Right lobe of liver (tissue), 6 donors: ENCODE measurements around the gene BORCS6. TPM values are rescaled to one million over a fixed set of nuclear protein-coding genes. Genes with fewer than 3 reads are reported as not detected.

Source experiments
- ATAC-seq, 4 donors: fragments of 200-7000 bp; cut with Tn5 transposase; one replicate each; pipeline ENCODE4 v1.9.1; 2020; ENCODE audit warnings: mild to moderate bottlenecking in 4 of 4, moderate library complexity in 4 of 4
- DNase-seq, 3 donors: peaks; one replicate each; pipeline ENCODE4 v3.0.0-alpha.2; 2020
- H3K27ac ChIP-seq, 3 donors: fragments of 200-600 bp; one replicate each; pipeline ENCODE4 v1.8.0; 2022
- H3K27me3 ChIP-seq, 2 donors: fragments of 200-600 bp; one replicate each; pipeline ENCODE4 v1.8.0; 2022
- H3K36me3 ChIP-seq, 4 donors: fragments of 200-600 bp; sonication (generic) in 1 of 4; one replicate each; pipeline versions ENCODE4 v1.5.1 to v1.8.0; 2017 to 2022; ENCODE audit warnings: control low read depth in 1 of 4
- H3K4me1 ChIP-seq, 4 donors: fragments of 200-600 bp; sonication (generic) in 1 of 4; one replicate each; pipeline versions ENCODE4 v1.5.1 to v1.8.0; 2017 to 2022; ENCODE audit warnings: control low read depth in 1 of 4
- H3K4me3 ChIP-seq, 3 donors: fragments of 200-600 bp; one replicate each; pipeline ENCODE4 v1.8.0; 2022
- H3K9me3 ChIP-seq, 4 donors: fragments of 200-600 bp; sonication (generic) in 1 of 4; one replicate each; pipeline versions ENCODE4 v1.5.1 to v1.8.0; 2017 to 2022; ENCODE audit warnings: control low read depth in 1 of 4
- CTCF ChIP-seq, 4 donors: fragments of 200-600 bp in 3 of 4; fragments of 450-650 bp in 1 of 4; IDR thresholded peaks; one replicate each; pipeline versions ENCODE4 v1.5.1 to v1.8.0; 2016 to 2022; ENCODE audit warnings: antibody characterized with exemption in 4 of 4, mild to moderate bottlenecking in 2 of 4
- POLR2A ChIP-seq: fragments of 450-650 bp; IDR thresholded peaks from one replicate; pipeline ENCODE4 v1.6.1; 2017; ENCODE audit warnings: antibody characterized with exemption, mild to moderate bottlenecking
- WGBS: methylation state at CpG from one replicate; pipeline ENCODE4 v1.1.6; 2018; ENCODE audit warnings: low coverage, low lambda C conversion rate; ENCODE audit not compliant: insufficient coverage; ENCODE audit errors: missing lambda C conversion rate; 5-methylcytosine and 5-hydroxymethylcytosine counted together
- intact Hi-C, 2 donors: fragments of 100-400 bp; cut with DNase I; formaldehyde crosslinking; loops; one replicate each; pipeline versions ENCODE4 v1.11.2 to v1.14.1; 2022
- microRNA counts: library from miRNA; unstranded; fragments of <30 nt; microRNA quantifications from one replicate; lab custom pipeline; 2016
- microRNA-seq, 2 donors: library from miRNA; unstranded; fragments of <30 nt; microRNA quantifications; one replicate each; pipeline ENCODE4, GENCODE V29; 2019 to 2020
- total RNA-seq, 6 experiments: library from RNA; depleted of rRNA in 2 of 6; stranded (reverse); fragments of >200 nt in 2 of 6; fragmentation: NEBNext Ultra II Directional in 3 of 6; extraction: Animal tissue kit (Norgen Biotek cat#: 25700) in 3 of 6; gene quantifications; one replicate each; pipeline versions ENCODE4 v1.1.0 to v1.2.4, GENCODE V29; 2016 to 2023
- donor health status: DM: no; HTN: yes; CAD: no.
- donor health status: DM: no; HTN: no; CAD: no.
- donor health status: DM: no; HTN: no; CAD: no.
- donor health status: DM: no; HTN: yes; CAD: no.
- donor health status: DM: no; HTN: yes; CAD: no.

Gene BORCS6
- total RNA-seq, 6 experiments from 2014 or later, result 3.1 to 5.3 (median 4.2) TPM

DNA sequence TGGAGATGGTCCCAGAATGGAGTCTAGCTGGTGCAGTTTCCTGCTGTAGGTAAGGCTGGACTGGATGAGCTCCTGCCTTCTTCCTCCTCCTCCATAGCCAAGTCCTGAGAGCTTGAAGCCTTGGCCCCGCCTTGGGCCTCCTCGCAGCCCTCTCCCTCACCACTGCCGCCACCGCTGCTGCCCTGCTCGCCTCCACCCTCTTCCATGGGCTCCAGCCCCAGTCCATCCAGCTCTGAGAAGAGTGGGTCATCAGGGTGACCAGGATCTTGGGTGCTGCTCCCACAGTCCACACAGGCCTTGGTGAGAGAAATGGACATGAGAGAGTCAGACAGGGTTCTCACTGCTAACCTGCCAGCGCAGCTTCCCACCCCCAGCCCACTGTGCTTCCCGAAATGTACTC, 48.9 kb downstream of the BORCS6 start:
- TF ChIP-seq CTCF (IDR thresholded peaks at IDR 0.05) (no peak), POLR2A (no peak)
- H3K4me1 ChIP-seq, result peaks cover 0 to 9% (median 1%) of the 10 kb centered on the region in 4 donors
- no peak overlapping the region for H3K4me3 ChIP-seq
- intact Hi-C loops, result no loop called here
- H3K27me3 ChIP-seq, result no peaks in the 10 kb centered on the region
- no peak for ATAC-seq
- no peaks in the 10 kb centered on the region for H3K9me3 ChIP-seq
- no peak for DNase-seq
- WGBS, result 87% methylated on average over 5 of the region's 7 CpGs
- H3K27ac ChIP-seq, result no peak overlapping the region
- peaks cover 25 to 69% (median 63%) of the 10 kb centered on the region in 4 donors for H3K36me3 ChIP-seq

- Histone ChIP-seq H3K36me3 (peaks cover 25 to 62% (median 56%) of the 10 kb centered on the region in 4 donors), H3K4me3 (no peak overlapping the region), H3K27ac (peak overlapping the region in 1 of 3 donors; percentile 76), H3K9me3 (no peaks in the 10 kb centered on the region), H3K4me1 (peaks cover 0 to 9% (median 1%) of the 10 kb centered on the region in 4 donors), H3K27me3 (no peaks in the 10 kb centered on the region)
- ATAC-seq, result no peak
- peak in 2 of 3 donors; percentile 50 to 58 for DNase-seq
- no peak for TF ChIP-seq CTCF (IDR thresholded peaks at IDR 0.05)
- no peak for TF ChIP-seq POLR2A
- intact Hi-C loops, result no loop called here
- 67% methylated on average over 11 of the region's 18 CpGs for WGBS
Observed at GRCh38 chr17:8140065-8141029, 49.6 kb downstream of the BORCS6 start.

GRCh38 chr17:8138672-8139371, 51.2 kb downstream of the BORCS6 start:
- H3K36me3 ChIP-seq, result peaks cover 19 to 46% (median 42%) of the 10 kb centered on the region in 4 donors
- DNase-seq, result peak; percentile 84 to 92 (median 91)
- H3K27me3 ChIP-seq, result no peaks in the 10 kb centered on the region
- no peak overlapping the region for H3K4me3 ChIP-seq
- no peaks in the 10 kb centered on the region for H3K9me3 ChIP-seq
- H3K27ac ChIP-seq, result peak overlapping the region in 2 of 3 donors; percentile 76
- peak; percentile 68 for TF ChIP-seq POLR2A
- peak; percentile 76 to 82 (median 82) for TF ChIP-seq CTCF (IDR thresholded peaks at IDR 0.05)
- ATAC-seq, result peak; percentile 87 to 93 (median 88)
- H3K4me1 ChIP-seq, result peaks cover 0 to 9% (median 1%) of the 10 kb centered on the region in 4 donors
- WGBS, result 2% methylated on average over 36 of the region's 46 CpGs
- intact Hi-C loops, result no loop called here

GRCh38 chr17:8138374-8138671, 51.7 kb downstream of the BORCS6 start:
- TF ChIP-seq CTCF (IDR thresholded peaks at IDR 0.05) (no peak), POLR2A (no peak)
- H3K27ac ChIP-seq, result peak overlapping the region in 2 of 3 donors; percentile 76
- peaks cover 0 to 9% (median 1%) of the 10 kb centered on the region in 4 donors for H3K4me1 ChIP-seq
- ATAC-seq (no peak), DNase-seq (no peak)
- H3K9me3 ChIP-seq, result no peaks in the 10 kb centered on the region
- WGBS, result 18% methylated on average over 7 of the region's 7 CpGs
- no peak overlapping the region for H3K4me3 ChIP-seq
- H3K36me3 ChIP-seq, result peaks cover 19 to 42% (median 38%) of the 10 kb centered on the region in 4 donors
- intact Hi-C loops, result no loop called here
- H3K27me3 ChIP-seq, result no peaks in the 10 kb centered on the region

MicroRNAs encoded within 50 kb of the gene (microRNA counts, 767-probe panel; counts per million panel counts)
- microRNA hsa-miR-4521 (lab: Ali Mortazavi, UCI), result 237 counts per million

Small RNA genes lying within 50 kb of the gene (microRNA-seq; reads per million reads assigned to microRNA genes)
- gene MIR4521 (0.64 to 2.0 reads per million in 2 donors), gene MIR6883 (0.29 to 0.64 reads per million in 2 donors)

Other genes with a start within 250 kb of the BORCS6 start
- gene GUCY2D, start 187.6 kb downstream of the BORCS6 start, total RNA-seq, result under 1 TPM in 1 of 6 experiments, not detected in 5; 0.33 TPM
- 1 to 10 TPM in 2 of 6 experiments, under 1 TPM in 4; 0.22 to 2.2 (median 0.72) TPM for gene ALOX15B, start 151.1 kb downstream of the BORCS6 start, total RNA-seq
- gene ALOX12B, start 102.5 kb downstream of the BORCS6 start, total RNA-seq, result not detected
- gene ALOXE3, start 71.7 kb downstream of the BORCS6 start, total RNA-seq, result not detected
- not detected for gene HES7, start 66.1 kb downstream of the BORCS6 start, total RNA-seq
- gene PER1, start 37.8 kb downstream of the BORCS6 start, total RNA-seq, result 100 to 1,000 TPM in 1 of 6 experiments, 10 to 100 TPM in 5; 25.7 to 118 (median 55.2) TPM
- 10 to 100 TPM in 4 of 6 experiments, 1 to 10 TPM in 2; 4.4 to 18.6 (median 13.2) TPM for gene VAMP2, start 27.2 kb downstream of the BORCS6 start, total RNA-seq
- 1 to 10 TPM; 2.3 to 5.0 (median 3.4) TPM for gene TMEM107, start 13.8 kb downstream of the BORCS6 start, total RNA-seq
- gene AURKB, start 20.4 kb upstream of the BORCS6 start, total RNA-seq, result 1 to 10 TPM in 4 of 6 experiments, under 1 TPM in 2; 0.26 to 3.9 (median 1.5) TPM
- gene CTC1, start 57.9 kb upstream of the BORCS6 start, total RNA-seq, result 10 to 100 TPM in 5 of 6 experiments, 1 to 10 TPM in 1; 8.5 to 29.1 (median 21.1) TPM
- gene PFAS, start 59.1 kb upstream of the BORCS6 start, total RNA-seq, result 10 to 100 TPM in 5 of 6 experiments, 1 to 10 TPM in 1; 10.0 to 21.0 (median 15.6) TPM
- gene RANGRF, start 98.5 kb upstream of the BORCS6 start, total RNA-seq, result 1 to 10 TPM; 4.7 to 9.5 (median 6.8) TPM
- gene SLC25A35, start 105.2 kb upstream of the BORCS6 start, total RNA-seq, result 1 to 10 TPM in 4 of 6 experiments, under 1 TPM in 2; 0.49 to 3.0 (median 1.6) TPM
- gene ARHGEF15, start 120.1 kb upstream of the BORCS6 start, total RNA-seq, result 10 to 100 TPM in 1 of 6 experiments, 1 to 10 TPM in 5; 1.6 to 12.2 (median 2.5) TPM
- not detected for gene ODF4, start 149.7 kb upstream of the BORCS6 start, total RNA-seq
- gene RPL26, start 193.0 kb upstream of the BORCS6 start, total RNA-seq, result 1,000 to 10,000 TPM in 2 of 6 experiments, 100 to 1,000 TPM in 4; 467 to 1,753 (median 509) TPM
- not detected for gene RNF222, start 207.6 kb upstream of the BORCS6 start, total RNA-seq
- 10 to 100 TPM; 22.2 to 34.9 (median 28.4) TPM for gene NDEL1, start 245.7 kb upstream of the BORCS6 start, total RNA-seq